DND-41 (cell line): ENCODE measurements around the gene TK2.
"Not testable (repeated sequence)": the region's sequence is repeated elsewhere in the genome, so short reads cannot be mapped to it uniquely, and the experiment has no call there.

Source experiments
- ATAC-seq: fragments of 200-7000 bp; cut with Tn5 transposase; 3 replicates; pipeline ENCODE4 v1.9.1; 2021; ENCODE audit warnings: low read depth; ENCODE audit not compliant: insufficient read depth
- DNase-seq: peaks from one replicate; pipeline ENCODE4 v3.0.0-alpha.2; 2020
- H2AFZ ChIP-seq: 2 replicates; pipeline ENCODE4 v1.6.0; 2012; ENCODE audit warnings: low read depth, low read length
- H3K27ac ChIP-seq: 2 replicates; pipeline ENCODE4 v1.5.1; 2012; ENCODE audit warnings: low read length, inconsistent platforms
- H3K27me3 ChIP-seq: fragments of 200-600 bp; sonication (generic); 2 replicates; pipeline ENCODE4 v1.6.0; 2012; ENCODE audit warnings: low read length, mild to moderate bottlenecking, inconsistent platforms; ENCODE audit not compliant: insufficient read depth, poor library complexity
- H3K36me3 ChIP-seq: 2 replicates; pipeline ENCODE4 v1.5.1; 2012; ENCODE audit warnings: low read length, inconsistent platforms; ENCODE audit not compliant: insufficient read depth
- H3K4me1 ChIP-seq: 2 replicates; pipeline ENCODE4 v1.5.1; 2012; ENCODE audit warnings: mild to moderate bottlenecking, low read length; ENCODE audit not compliant: insufficient read depth
- H3K4me2 ChIP-seq: 2 replicates; pipeline ENCODE4 v1.6.0; 2012; ENCODE audit warnings: mild to moderate bottlenecking, moderate library complexity, low read length, inconsistent platforms; ENCODE audit not compliant: insufficient read depth
- H3K4me3 ChIP-seq, 2 experiments: fragments of 200-600 bp in 1 of 2; shearing (Covaris generic) in 1 of 2; 2 replicates each; pipeline ENCODE4 v1.5.1; 2012 to 2016; ENCODE audit warnings: inconsistent platforms in 2 of 2, low read length in 2 of 2, mild to moderate bottlenecking in 2 of 2, low read depth in 1 of 2, moderate library complexity in 1 of 2
- H3K79me2 ChIP-seq: 2 replicates; pipeline ENCODE4 v1.6.0; 2012; ENCODE audit warnings: low read length, inconsistent platforms; ENCODE audit not compliant: insufficient read depth
- H3K9ac ChIP-seq: 2 replicates; pipeline ENCODE4 v1.6.0; 2012; ENCODE audit warnings: low read depth, mild to moderate bottlenecking, inconsistent platforms, low read length, moderate library complexity
- H3K9me3 ChIP-seq: 2 replicates; pipeline ENCODE4 v1.5.1; 2012; ENCODE audit warnings: low read length, moderate library complexity, mild to moderate bottlenecking, inconsistent platforms; ENCODE audit not compliant: insufficient read depth, severe bottlenecking
- H4K20me1 ChIP-seq: 2 replicates; pipeline ENCODE4 v1.6.0; 2012; ENCODE audit warnings: low read length; ENCODE audit not compliant: insufficient read depth
- EZH2 ChIP-seq: IDR thresholded peaks from 3 replicates; pipeline ENCODE4 v1.6.1; 2012; ENCODE audit warnings: borderline replicate concordance, low read depth, mild to moderate bottlenecking, moderate library complexity, low read length, inconsistent platforms; ENCODE audit not compliant: severe bottlenecking
- TF ChIP-seq, protein P1 (sequence below): IDR thresholded peaks from 2 replicates; pipeline ENCODE4 v1.5.1; 2012; ENCODE audit warnings: borderline replicate concordance, low read length, moderate library complexity, mild to moderate bottlenecking; ENCODE audit not compliant: poor library complexity, severe bottlenecking; ENCODE audit errors: extremely low read depth

The TK2 gene

GRCh38 chr16:66516808-66517585 is 32.9 kb downstream of the TK2 start:
- Histone ChIP-seq H3K4me3 (no peak overlapping the region), H3K4me1 (peaks cover 45% of the 10 kb centered on the region), H3K9me3 (no peaks in the 10 kb centered on the region), H3K79me2 (peaks cover 2% of the 10 kb centered on the region; the same call in 1 of the 2 replicates), H3K27ac (peak overlapping the region; percentile 81), H3K27me3 (no peaks in the 10 kb centered on the region), H3K36me3 (peaks cover 18% of the 10 kb centered on the region; the same call in 1 of the 2 replicates), H3K4me2 (no peak overlapping the region), H3K9ac (0 out of 2 replicates have a peak overlapping the region, but pooled peaks have one; percentile 25), H4K20me1 (no peaks in the 10 kb centered on the region), H2AFZ (no peak overlapping the region)
- peak; percentile 71 for ATAC-seq
- no peak for TF ChIP-seq EZH2
- TF ChIP-seq, protein P1, sequence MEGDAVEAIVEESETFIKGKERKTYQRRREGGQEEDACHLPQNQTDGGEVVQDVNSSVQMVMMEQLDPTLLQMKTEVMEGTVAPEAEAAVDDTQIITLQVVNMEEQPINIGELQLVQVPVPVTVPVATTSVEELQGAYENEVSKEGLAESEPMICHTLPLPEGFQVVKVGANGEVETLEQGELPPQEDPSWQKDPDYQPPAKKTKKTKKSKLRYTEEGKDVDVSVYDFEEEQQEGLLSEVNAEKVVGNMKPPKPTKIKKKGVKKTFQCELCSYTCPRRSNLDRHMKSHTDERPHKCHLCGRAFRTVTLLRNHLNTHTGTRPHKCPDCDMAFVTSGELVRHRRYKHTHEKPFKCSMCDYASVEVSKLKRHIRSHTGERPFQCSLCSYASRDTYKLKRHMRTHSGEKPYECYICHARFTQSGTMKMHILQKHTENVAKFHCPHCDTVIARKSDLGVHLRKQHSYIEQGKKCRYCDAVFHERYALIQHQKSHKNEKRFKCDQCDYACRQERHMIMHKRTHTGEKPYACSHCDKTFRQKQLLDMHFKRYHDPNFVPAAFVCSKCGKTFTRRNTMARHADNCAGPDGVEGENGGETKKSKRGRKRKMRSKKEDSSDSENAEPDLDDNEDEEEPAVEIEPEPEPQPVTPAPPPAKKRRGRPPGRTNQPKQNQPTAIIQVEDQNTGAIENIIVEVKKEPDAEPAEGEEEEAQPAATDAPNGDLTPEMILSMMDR = no peak
- peak; percentile 73 for DNase-seq

DNA sequence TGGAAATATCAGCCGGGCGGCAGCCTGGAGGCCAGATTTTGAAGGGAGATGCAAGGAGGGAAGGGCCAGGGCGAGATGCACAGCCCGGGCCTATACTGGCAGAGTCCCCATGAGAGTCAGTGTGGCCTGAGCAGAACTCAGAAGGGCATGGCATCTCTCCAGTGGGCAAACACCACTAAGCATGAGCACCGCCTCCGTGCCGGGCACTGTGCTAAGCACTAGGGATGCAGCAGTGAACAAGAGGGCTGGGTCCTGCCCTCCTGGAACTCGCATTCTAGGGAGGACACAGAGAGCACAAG is 33.5 kb downstream of the TK2 start:
- peak overlapping the region; percentile 25; the same call in 1 of the 2 replicates for H3K9ac ChIP-seq
- H4K20me1 ChIP-seq = no peaks in the 10 kb centered on the region
- H3K27ac ChIP-seq = peak overlapping the region; percentile 81
- ATAC-seq = peak; percentile 7; the same call in 2 of the 3 replicates
- no peak overlapping the region for H3K4me3 ChIP-seq
- peaks cover 18% of the 10 kb centered on the region; the same call in 1 of the 2 replicates for H3K36me3 ChIP-seq
- no peak for DNase-seq
- no peaks in the 10 kb centered on the region for H3K9me3 ChIP-seq
- H3K4me1 ChIP-seq = peaks cover 40% of the 10 kb centered on the region
- H3K79me2 ChIP-seq = peaks cover 2% of the 10 kb centered on the region; the same call in 1 of the 2 replicates
- no peaks in the 10 kb centered on the region for H3K27me3 ChIP-seq
- TF ChIP-seq, protein P1 = no peak
- no peak for TF ChIP-seq EZH2
- H2AFZ ChIP-seq = no peak overlapping the region
- no peak overlapping the region for H3K4me2 ChIP-seq

- TF ChIP-seq EZH2 = no peak
- TF ChIP-seq, protein P1 = peak; percentile 46
- no peaks in the 10 kb centered on the region for H3K9me3 ChIP-seq
- ATAC-seq (peak; percentile 47), DNase-seq (peak; percentile 48)
- no peaks in the 10 kb centered on the region for H4K20me1 ChIP-seq
- no peak overlapping the region for H3K4me3 ChIP-seq
- H3K27me3 ChIP-seq = no peaks in the 10 kb centered on the region
- peak overlapping the region; percentile 25; the same call in 1 of the 2 replicates for H3K9ac ChIP-seq
- H3K36me3 ChIP-seq = peaks cover 18% of the 10 kb centered on the region; the same call in 1 of the 2 replicates
- peaks cover 33% of the 10 kb centered on the region for H3K4me1 ChIP-seq
- H3K27ac ChIP-seq = peak overlapping the region; percentile 81
- no peak overlapping the region for H2AFZ ChIP-seq
- no peak overlapping the region for H3K4me2 ChIP-seq
- H3K79me2 ChIP-seq = peaks cover 2% of the 10 kb centered on the region; the same call in 1 of the 2 replicates
These were observed 34.1 kb downstream of the TK2 start for GRCh38 chr16:66515596-66516508.

- DNase-seq, H2AFZ ChIP-seq, H3K79me2 ChIP-seq, H3K9ac ChIP-seq, H4K20me1 ChIP-seq, H3K4me2 ChIP-seq, H3K9me3 ChIP-seq, H3K4me3 ChIP-seq, H3K27me3 ChIP-seq, ATAC-seq: not testable (repeated sequence)
- H3K36me3 ChIP-seq = peaks cover 18% of the 10 kb centered on the region; the same call in 1 of the 2 replicates
- peak overlapping the region; percentile 81 for H3K27ac ChIP-seq
- H3K4me1 ChIP-seq = peaks cover 26% of the 10 kb centered on the region
These were observed 34.8 kb downstream of the TK2 start for GRCh38 chr16:66514980-66515595.

DNA sequence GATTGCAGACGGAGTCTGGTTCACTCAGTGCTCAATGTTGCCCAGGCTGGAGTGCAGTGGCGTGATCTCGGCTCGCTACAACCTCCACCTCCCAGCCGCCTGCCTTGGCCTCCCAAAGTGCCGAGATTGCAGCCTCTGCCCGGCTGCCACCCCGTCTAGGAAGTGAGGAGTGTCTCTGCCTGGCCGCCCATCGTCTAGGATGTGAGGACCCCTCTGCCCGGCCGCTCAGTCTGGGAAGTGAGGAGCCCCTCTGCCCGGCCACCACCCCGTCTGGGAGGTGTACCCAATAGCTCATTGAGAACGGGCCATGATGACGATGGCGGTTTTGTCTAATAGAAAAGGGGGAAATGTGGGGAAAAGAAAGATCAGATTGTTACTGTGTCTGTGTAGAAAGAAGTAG is 35.5 kb downstream of the TK2 start:
- not testable (repeated sequence) for H3K79me2 ChIP-seq, H3K9ac ChIP-seq, H3K27me3 ChIP-seq, H3K9me3 ChIP-seq, H3K4me2 ChIP-seq, H2AFZ ChIP-seq, H4K20me1 ChIP-seq, DNase-seq, H3K4me3 ChIP-seq, H3K27ac ChIP-seq, ATAC-seq
- Histone ChIP-seq H3K4me1 (peaks cover 20% of the 10 kb centered on the region), H3K36me3 (peaks cover 18% of the 10 kb centered on the region; the same call in 1 of the 2 replicates)
